Left forelimb (tissue), 1 donor: ENCODE measurements around the gene SPAST.
"Not testable (repeated sequence)": the region's sequence is repeated elsewhere in the genome, so short reads cannot be mapped to it uniquely, and the experiment has no call there.

Experiments
- DNase-seq: peaks from one replicate; pipeline ENCODE4 v3.0.0-alpha.2; 2018; ENCODE audit warnings: low spot score

Gene SPAST

GRCh38 chr2:32063310-32064020 lies at the start of gene SPAST:
SPAST (plus strand) TSS chr2:32063556; CDS start chr2:32063832, 276 bp downstream.
- peak; percentile 98 for DNase-seq

- DNase-seq = not testable (repeated sequence)
These were observed 44.4 kb upstream of the SPAST start for GRCh38 chr2:32018789-32019482.

GRCh38 chr2:32034198-32034887 lies 29.0 kb upstream of the SPAST start:
- DNase-seq = not testable (repeated sequence)

GRCh38 chr2:32039447-32040219 lies 23.7 kb upstream of the SPAST start, which contains the start of gene DPY30:
DPY30 (minus strand) TSS chr2:32039805; CDS start chr2:32039456, 349 bp downstream.
- DNase-seq = peak; percentile 92

- no peak for DNase-seq
These were observed 19.8 kb upstream of the SPAST start for GRCh38 chr2:32043561-32043960.

GRCh38 chr2:32051836-32052439 lies 11.4 kb upstream of the SPAST start:
- no peak for DNase-seq

GRCh38 chr2:32054583-32054982 lies 8.8 kb upstream of the SPAST start:
- DNase-seq = not testable (repeated sequence)

GRCh38 chr2:32058130-32058529 lies 5.2 kb upstream of the SPAST start:
- no peak for DNase-seq

- DNase-seq = no peak
These were observed 3.1 kb upstream of the SPAST start for GRCh38 chr2:32060266-32060665.

GRCh38 chr2:32061430-32061829 lies 1.9 kb upstream of the SPAST start:
- no peak for DNase-seq

GRCh38 chr2:32061973-32062861 lies 1.1 kb upstream of the SPAST start:
- no peak for DNase-seq

- no peak for DNase-seq
These were observed 755 bp downstream of the SPAST start for GRCh38 chr2:32064021-32064601.

GRCh38 chr2:32064713-32065112 lies 1.4 kb downstream of the SPAST start:
- no peak for DNase-seq

- no peak for DNase-seq
These were observed 4.2 kb downstream of the SPAST start for GRCh38 chr2:32067549-32067948.

- no peak for DNase-seq
These were observed 10.8 kb downstream of the SPAST start for GRCh38 chr2:32074134-32074506.

- no peak for DNase-seq
These were observed 32.3 kb downstream of the SPAST start for GRCh38 chr2:32095671-32096070.

- no peak for DNase-seq
These were observed 44.8 kb downstream of the SPAST start for GRCh38 chr2:32108111-32108510.

- DNase-seq = no peak
These were observed 54.7 kb downstream of the SPAST start for GRCh38 chr2:32118055-32118454.

GRCh38 chr2:32119161-32119560 lies 55.8 kb downstream of the SPAST start:
- no peak for DNase-seq

- DNase-seq = no peak
These were observed 61.3 kb downstream of the SPAST start for GRCh38 chr2:32124660-32125059.
